Uterus (tissue), 4 donors: Measurements from ENCODE around the gene SRPK2. TPM values are rescaled to one million over a fixed set of nuclear protein-coding genes. Genes with fewer than 3 reads are reported as not detected.
A peak's percentile ranks its signal among the peaks of the same experiment; 100 is the strongest.

Experiments used
- DNase-seq, 2 donors: peaks; one replicate each; pipeline ENCODE4 v3.0.0-alpha.2; 2019 to 2020
- H3K27ac ChIP-seq, 2 donors: fragments of 200-600 bp; sonication (generic); 1 replicate in 1 of 2; 2 replicates in 1 of 2; pipeline ENCODE4 v1.5.1; 2016 to 2018
- H3K27me3 ChIP-seq, 2 donors: fragments of 200-600 bp; sonication (generic); one replicate each; pipeline ENCODE4 v1.5.1; 2018 to 2019; ENCODE audit warnings: control low read depth in 1 of 2
- H3K36me3 ChIP-seq, 2 donors: fragments of 200-600 bp; sonication (generic); one replicate each; pipeline ENCODE4 v1.5.1; 2019; ENCODE audit warnings: control low read depth in 1 of 2
- H3K4me1 ChIP-seq, 2 donors: fragments of 200-600 bp; sonication (generic); one replicate each; pipeline ENCODE4 v1.5.1; 2018 to 2019; ENCODE audit warnings: control low read depth in 1 of 2
- H3K4me3 ChIP-seq, 2 donors: fragments of 200-600 bp; sonication (generic); 1 replicate in 1 of 2; 2 replicates in 1 of 2; pipeline ENCODE4 v1.5.1; 2018 to 2019; ENCODE audit warnings: mild to moderate bottlenecking in 1 of 2
- H3K9me3 ChIP-seq, 2 donors: fragments of 200-600 bp; sonication (generic); one replicate each; pipeline ENCODE4 v1.5.1; 2019; ENCODE audit warnings: control low read depth in 1 of 2
- POLR2A ChIP-seq, 2 donors: fragments of 450-650 bp; IDR thresholded peaks; one replicate each; pipeline ENCODE4 v1.6.1; 2016; ENCODE audit warnings: antibody characterized with exemption in 2 of 2, mild to moderate bottlenecking in 1 of 2, moderate library complexity in 1 of 2
- intact Hi-C: fragments of 100-400 bp; cut with DNase I; formaldehyde crosslinking; loops from one replicate; pipeline ENCODE4 v1.15.1; 2023; ENCODE audit warnings: low total_unique reads
- total RNA-seq, 4 donors: library from RNA; depleted of rRNA in 3 of 4; stranded (reverse); fragments of >200 nt in 3 of 4; gene quantifications; one replicate each; pipeline versions ENCODE4 v1.1.0 to v1.2.4, GENCODE V29; 2014 to 2023
- TF ChIP-seq, protein P1 (sequence below), 4 experiments: fragments of 200-600 bp in 2 of 4; fragments of 450-650 bp in 2 of 4; sonication (generic) in 2 of 4; IDR thresholded peaks; one replicate each; pipeline ENCODE4 v1.5.1; 2016 to 2019; ENCODE audit warnings: antibody characterized with exemption in 4 of 4, mild to moderate bottlenecking in 2 of 4, moderate library complexity in 1 of 4
- donor health status: DM: yes; HTN: yes; CAD: no.

Gene SRPK2
- total RNA-seq, 4 donors from 2014 or later: 40.0 to 129 (median 76.6) TPM

DNA sequence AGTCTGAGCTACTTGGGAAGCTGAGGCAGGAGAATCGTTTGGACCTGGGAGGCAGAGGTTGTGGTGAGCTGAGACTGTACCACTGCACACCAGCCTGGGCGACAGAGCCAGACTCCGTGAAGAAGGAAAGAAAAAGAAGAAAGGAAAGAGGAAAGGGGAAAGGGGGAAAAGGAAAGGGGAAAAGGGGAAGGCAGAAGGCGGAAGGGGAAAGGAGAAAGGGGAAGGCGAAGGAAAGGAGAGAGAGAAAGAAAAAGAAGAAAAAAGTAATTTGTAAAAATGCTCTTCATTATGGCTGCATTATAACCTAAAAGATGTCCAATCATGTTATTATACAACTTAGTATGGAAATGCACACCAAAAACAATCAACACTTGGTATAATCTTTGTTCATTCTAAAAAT lies 110.2 kb downstream of the SRPK2 start:
- Histone ChIP-seq H3K4me1 (no peaks in the 10 kb centered on the region), H3K36me3 (no peaks in the 10 kb centered on the region), H3K9me3 (no peaks in the 10 kb centered on the region), H3K4me3 (no peak overlapping the region), H3K27ac (no peak overlapping the region), H3K27me3 (no peaks in the 10 kb centered on the region)
- no peak for TF ChIP-seq POLR2A (IDR thresholded peaks at IDR 0.05)
- TF ChIP-seq, protein P1, sequence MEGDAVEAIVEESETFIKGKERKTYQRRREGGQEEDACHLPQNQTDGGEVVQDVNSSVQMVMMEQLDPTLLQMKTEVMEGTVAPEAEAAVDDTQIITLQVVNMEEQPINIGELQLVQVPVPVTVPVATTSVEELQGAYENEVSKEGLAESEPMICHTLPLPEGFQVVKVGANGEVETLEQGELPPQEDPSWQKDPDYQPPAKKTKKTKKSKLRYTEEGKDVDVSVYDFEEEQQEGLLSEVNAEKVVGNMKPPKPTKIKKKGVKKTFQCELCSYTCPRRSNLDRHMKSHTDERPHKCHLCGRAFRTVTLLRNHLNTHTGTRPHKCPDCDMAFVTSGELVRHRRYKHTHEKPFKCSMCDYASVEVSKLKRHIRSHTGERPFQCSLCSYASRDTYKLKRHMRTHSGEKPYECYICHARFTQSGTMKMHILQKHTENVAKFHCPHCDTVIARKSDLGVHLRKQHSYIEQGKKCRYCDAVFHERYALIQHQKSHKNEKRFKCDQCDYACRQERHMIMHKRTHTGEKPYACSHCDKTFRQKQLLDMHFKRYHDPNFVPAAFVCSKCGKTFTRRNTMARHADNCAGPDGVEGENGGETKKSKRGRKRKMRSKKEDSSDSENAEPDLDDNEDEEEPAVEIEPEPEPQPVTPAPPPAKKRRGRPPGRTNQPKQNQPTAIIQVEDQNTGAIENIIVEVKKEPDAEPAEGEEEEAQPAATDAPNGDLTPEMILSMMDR (IDR thresholded peaks at IDR 0.05): no peak
- DNase-seq: no peak
- intact Hi-C loops: no loop called here

DNA sequence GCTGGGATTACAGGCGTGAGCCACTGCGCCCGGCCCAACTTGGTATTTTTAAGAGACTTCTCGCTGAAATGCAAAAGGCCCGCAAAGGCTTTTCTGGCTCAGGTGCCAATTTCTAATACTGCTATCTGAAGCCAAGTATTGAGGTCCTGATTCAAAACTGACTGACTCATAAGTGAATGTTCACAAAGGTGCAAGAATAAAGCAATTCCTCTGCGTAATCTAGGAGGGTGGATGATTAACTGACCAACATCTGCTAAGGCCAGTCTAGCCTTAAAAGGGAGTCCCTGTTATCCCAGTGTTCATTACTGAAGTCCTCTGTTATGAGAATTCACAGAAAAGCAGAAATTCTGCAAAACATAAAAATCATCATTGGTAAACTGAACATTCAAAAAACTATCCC lies 111.4 kb downstream of the SRPK2 start:
- no peaks in the 10 kb centered on the region for H3K4me1 ChIP-seq
- no peak overlapping the region for H3K27ac ChIP-seq
- no peak for DNase-seq
- H3K36me3 ChIP-seq: no peaks in the 10 kb centered on the region
- intact Hi-C loops: no loop called here
- no peak for TF ChIP-seq POLR2A (IDR thresholded peaks at IDR 0.05)
- TF ChIP-seq, protein P1 (IDR thresholded peaks at IDR 0.05): no peak
- no peaks in the 10 kb centered on the region for H3K9me3 ChIP-seq
- no peak overlapping the region for H3K4me3 ChIP-seq
- H3K27me3 ChIP-seq: no peaks in the 10 kb centered on the region

DNA sequence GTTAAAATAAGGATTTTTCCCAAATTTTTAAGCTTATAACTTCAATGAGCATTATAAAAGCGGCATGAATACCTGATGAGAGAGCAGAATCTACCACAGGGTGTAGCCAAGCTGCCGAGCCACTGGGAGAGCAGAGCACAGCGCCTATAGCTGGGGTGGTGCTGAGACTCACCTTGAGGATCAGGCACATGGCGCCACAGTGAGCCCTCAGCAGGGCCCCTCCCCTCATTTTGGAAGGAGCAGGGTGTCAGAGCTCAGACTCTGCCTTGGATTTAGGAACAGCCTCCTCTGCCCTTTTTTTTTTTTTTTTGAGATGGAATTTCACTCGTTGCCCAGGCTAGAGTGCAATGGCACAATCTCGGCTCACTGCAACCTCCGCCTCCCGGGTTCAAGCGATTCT lies 118.6 kb downstream of the SRPK2 start:
- Histone ChIP-seq H3K9me3 (no peaks in the 10 kb centered on the region), H3K4me3 (peak overlapping the region in 1 of 2 donors; percentile 45), H3K27ac (peak overlapping the region; percentile 79 to 89), H3K4me1 (peaks cover 3 to 8% of the 10 kb centered on the region in 2 donors), H3K36me3 (no peaks in the 10 kb centered on the region), H3K27me3 (no peaks in the 10 kb centered on the region)
- intact Hi-C loops: no loop called here
- TF ChIP-seq, protein P1 (IDR thresholded peaks at IDR 0.05): no peak
- TF ChIP-seq POLR2A (IDR thresholded peaks at IDR 0.05): no peak
- no peak for DNase-seq

DNA sequence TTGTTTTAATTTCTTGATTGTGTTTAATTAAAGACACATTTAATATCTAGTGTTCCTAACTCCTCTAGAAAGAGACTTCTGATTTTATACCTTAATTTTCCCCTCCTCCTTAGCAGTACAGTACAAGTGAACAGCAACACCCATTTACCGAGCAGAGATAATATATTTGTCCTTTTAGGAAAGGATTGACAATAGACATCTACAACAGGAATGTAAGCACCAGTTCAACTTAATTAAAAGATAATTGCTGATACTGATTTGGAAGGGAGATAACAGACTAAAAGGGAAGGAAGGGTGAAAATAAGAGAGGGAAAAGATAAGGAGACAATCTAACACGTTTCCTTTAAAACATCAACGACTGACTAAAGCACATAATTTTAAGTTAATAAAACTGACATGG lies 119.3 kb downstream of the SRPK2 start:
- peaks cover 3 to 8% of the 10 kb centered on the region in 2 donors for H3K4me1 ChIP-seq
- H3K27ac ChIP-seq: peak overlapping the region; percentile 79 to 89
- no peaks in the 10 kb centered on the region for H3K9me3 ChIP-seq
- intact Hi-C loops: no loop called here
- H3K27me3 ChIP-seq: no peaks in the 10 kb centered on the region
- peak overlapping the region; percentile 24 to 45 for H3K4me3 ChIP-seq
- TF ChIP-seq, protein P1 (IDR thresholded peaks at IDR 0.05): no peak
- TF ChIP-seq POLR2A (IDR thresholded peaks at IDR 0.05): no peak
- no peak for DNase-seq
- H3K36me3 ChIP-seq: no peaks in the 10 kb centered on the region

DNA sequence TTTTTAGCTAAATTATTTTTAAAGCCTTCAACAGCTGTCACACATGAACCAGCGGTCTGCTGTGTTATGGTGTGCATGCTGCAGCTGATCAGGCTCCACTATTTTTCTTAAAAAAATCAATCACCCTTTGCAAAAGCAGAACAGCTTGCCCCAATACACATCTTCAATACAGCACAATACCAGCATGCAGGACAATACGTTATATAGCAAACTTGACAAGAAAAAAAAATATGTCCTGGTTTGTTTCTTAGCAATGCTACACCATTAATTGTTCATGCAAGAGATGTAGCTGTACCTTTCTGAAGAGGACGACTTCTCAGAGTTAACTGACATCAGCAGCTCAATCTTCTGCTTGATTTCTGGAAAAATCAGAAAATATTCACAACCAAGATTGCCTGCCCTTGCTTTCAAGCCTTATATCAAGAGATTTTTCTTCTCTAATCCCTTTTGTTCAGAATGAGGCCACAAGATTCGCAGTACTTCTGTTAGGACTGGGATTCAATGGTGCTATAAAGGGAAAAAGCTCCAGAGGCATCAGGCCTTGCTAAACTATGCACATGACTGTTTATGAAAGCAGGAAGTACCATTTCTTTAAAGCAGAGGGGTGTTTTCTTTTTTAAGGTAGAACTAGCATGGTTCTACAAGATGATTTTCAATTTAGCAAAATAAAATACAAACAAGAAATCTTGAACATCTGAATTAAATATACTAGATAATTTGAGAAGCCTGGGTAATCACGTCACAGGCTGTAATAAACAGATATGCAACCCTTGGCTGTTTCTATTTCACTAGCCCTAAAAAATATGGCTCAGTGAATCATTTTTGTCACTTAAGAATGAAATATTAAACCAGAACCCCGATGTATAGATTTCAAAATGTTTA lies 120.0 kb downstream of the SRPK2 start:
- no peaks in the 10 kb centered on the region for H3K27me3 ChIP-seq
- peak overlapping the region; percentile 79 to 89 for H3K27ac ChIP-seq
- H3K4me1 ChIP-seq: peaks cover 3 to 8% of the 10 kb centered on the region in 2 donors
- no peaks in the 10 kb centered on the region for H3K9me3 ChIP-seq
- TF ChIP-seq, protein P1 (IDR thresholded peaks at IDR 0.05): peak in 1 of 4 experiments; percentile 7
- TF ChIP-seq POLR2A (IDR thresholded peaks at IDR 0.05): peak in 1 of 2 donors; percentile 55
- DNase-seq: no peak
- intact Hi-C loops: no loop called here
- H3K4me3 ChIP-seq: peak overlapping the region; percentile 24 to 45
- H3K36me3 ChIP-seq: no peaks in the 10 kb centered on the region
